SK-N-MC (cell line): Measurements from ENCODE around the gene CXorf58.

ENCODE experiments used
- EZH2 ChIP-seq: fragments of 200-600 bp; sonication (generic); IDR thresholded peaks from one replicate; pipeline ENCODE4 v1.6.1; 2017; ENCODE audit warnings: antibody characterized with exemption
- POLR2AphosphoS5 ChIP-seq: IDR thresholded peaks from 2 replicates; pipeline ENCODE4 v1.6.1; 2012; ENCODE audit warnings: mild to moderate bottlenecking, low read depth, low read length, borderline replicate concordance

DNA sequence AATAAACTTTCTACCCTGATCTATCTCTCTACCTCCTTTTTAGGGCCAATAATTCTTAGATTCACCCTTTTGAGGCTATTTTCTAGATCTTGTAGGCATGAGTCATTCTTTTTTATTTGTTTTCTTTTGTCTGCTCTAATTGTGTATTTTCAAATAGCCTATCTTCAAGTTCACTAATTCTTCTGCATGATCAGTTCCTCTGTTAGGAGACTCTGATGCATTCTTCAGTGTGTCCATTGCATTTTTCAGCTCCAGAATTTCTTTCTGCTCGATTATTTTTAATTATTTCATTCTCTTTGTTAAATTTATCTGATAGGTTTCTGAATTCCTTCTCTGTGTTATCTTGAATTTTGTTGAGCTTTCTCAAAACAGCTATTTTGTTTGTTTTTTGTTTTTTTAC is 11.3 kb downstream of the CXorf58 start:
- TF ChIP-seq POLR2AphosphoS5 (no peak), EZH2 (no peak)
